Activated CD8-positive, alpha-beta memory T cell treated with anti-CD3 and anti-CD28 coated beads, Interleukin-2, amount 10 ng/mL, durations not matched to agents 7 days and 5 days (primary cell): ENCODE data around the gene PLSCR5. TPM values are rescaled to one million over a fixed set of nuclear protein-coding genes. Genes with fewer than 3 reads are reported as not detected.

Experiments
- ATAC-seq: fragments of 150-1000 bp; cut with Tn5 transposase; one replicate; pipeline ENCODE4 v1.10.0; 2021; ENCODE audit warnings: moderate library complexity
- CTCF ChIA-PET: fragments of 350-600 bp; sonication (Branson Sonifier 250); formaldehyde crosslinking; loops from one replicate; lab custom pipeline; 2021; ENCODE audit warnings: antibody characterized with exemption; lab: Charles Lee
- DNase-seq: peaks from one replicate; pipeline ENCODE4 v3.0.0-alpha.2; 2020
- H3K27ac Mint-ChIP-seq: one replicate; pipeline ENCODE4 v1.8.0; 2021; ENCODE audit warnings: mild to moderate bottlenecking, mixed read lengths
- H3K27me3 Mint-ChIP-seq: one replicate; pipeline ENCODE4 v1.8.0; 2021; ENCODE audit warnings: mixed read lengths
- H3K36me3 Mint-ChIP-seq: one replicate; pipeline ENCODE4 v1.8.0; 2021; ENCODE audit warnings: mild to moderate bottlenecking, mixed read lengths
- H3K4me1 Mint-ChIP-seq: one replicate; pipeline ENCODE4 v1.8.0; 2021; ENCODE audit warnings: mixed read lengths
- H3K4me3 Mint-ChIP-seq: one replicate; pipeline ENCODE4 v1.8.0; 2021; ENCODE audit warnings: mild to moderate bottlenecking, moderate library complexity, mixed read lengths
- H3K9me3 Mint-ChIP-seq: one replicate; pipeline ENCODE4 v1.8.0; 2022; ENCODE audit warnings: low read depth, mixed read lengths
- total RNA-seq, 2 experiments: library from RNA; stranded (reverse); gene quantifications; one replicate each; pipeline ENCODE4 v1.2.3, GENCODE V29; 2021

Gene PLSCR5
- total RNA-seq, 2 experiments from 2014 or later, result not detected

DNA sequence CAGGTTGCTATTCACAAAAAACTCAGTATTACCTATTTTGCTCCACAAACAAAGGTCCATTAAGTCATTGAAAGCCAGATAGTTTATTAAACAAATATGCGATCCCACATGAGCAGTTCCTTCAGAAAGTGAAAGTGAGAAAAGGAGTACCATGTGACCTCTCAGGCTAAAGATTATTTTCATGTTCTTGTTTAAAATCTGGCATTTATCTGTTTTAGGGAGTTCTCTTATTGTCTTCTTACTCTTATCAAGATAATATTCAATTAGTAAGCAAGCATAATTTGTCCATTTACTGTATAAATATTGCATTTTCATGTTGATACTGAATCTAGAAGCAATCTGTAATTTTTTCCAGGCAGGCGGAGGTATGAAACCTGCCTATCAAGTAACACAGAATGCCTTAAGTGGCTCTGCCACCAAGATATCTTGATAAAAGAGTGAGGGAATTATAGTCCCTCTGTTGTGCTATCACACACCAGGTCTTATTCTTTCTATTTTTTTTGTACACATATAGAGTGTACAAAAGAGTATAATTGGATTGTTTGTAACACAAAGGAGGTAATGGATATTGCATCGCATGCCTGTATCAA, 20.1 kb upstream of the PLSCR5 start:
- no peak overlapping the region for H3K4me3 Mint-ChIP-seq
- H3K27me3 Mint-ChIP-seq, result no peaks in the 10 kb centered on the region
- H3K9me3 Mint-ChIP-seq, result no peaks in the 10 kb centered on the region
- CTCF ChIA-PET, result no interaction called here
- ATAC-seq (no peak), DNase-seq (no peak)
- no peaks in the 10 kb centered on the region for H3K36me3 Mint-ChIP-seq
- H3K27ac Mint-ChIP-seq, result no peak overlapping the region
- peaks cover 5% of the 10 kb centered on the region for H3K4me1 Mint-ChIP-seq

DNA sequence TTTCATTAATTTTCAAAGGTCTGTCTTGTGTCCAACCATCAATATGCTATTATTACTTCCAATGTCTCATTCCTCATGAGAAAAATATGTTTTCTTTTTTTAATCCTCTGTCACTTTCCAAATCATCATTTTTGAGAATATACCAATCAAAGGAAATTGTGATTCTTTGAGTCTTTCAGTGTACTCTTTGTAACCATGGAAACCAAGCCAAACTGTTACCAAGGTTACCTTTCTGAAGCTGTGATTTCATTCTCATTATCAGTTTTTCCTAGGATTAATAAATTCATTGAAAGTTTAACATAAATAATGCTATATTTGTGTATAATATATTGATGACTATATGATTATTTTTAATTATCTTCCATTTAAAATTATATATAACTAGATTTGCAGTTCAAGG, 16.6 kb upstream of the PLSCR5 start:
- Mint-ChIP-seq H3K36me3 (no peaks in the 10 kb centered on the region), H3K27me3 (no peaks in the 10 kb centered on the region), H3K9me3 (no peaks in the 10 kb centered on the region), H3K4me1 (peaks cover 5% of the 10 kb centered on the region), H3K4me3 (no peak overlapping the region), H3K27ac (no peak overlapping the region)
- CTCF ChIA-PET, result no interaction called here
- no peak for DNase-seq
- no peak for ATAC-seq

GRCh38 chr3:146612015-146612414, 6.9 kb upstream of the PLSCR5 start:
- DNase-seq (no peak), ATAC-seq (no peak)
- no peaks in the 10 kb centered on the region for H3K36me3 Mint-ChIP-seq
- CTCF ChIA-PET, result no interaction called here
- no peaks in the 10 kb centered on the region for H3K9me3 Mint-ChIP-seq
- peaks cover 5% of the 10 kb centered on the region for H3K27me3 Mint-ChIP-seq
- no peaks in the 10 kb centered on the region for H3K4me1 Mint-ChIP-seq
- H3K27ac Mint-ChIP-seq, result no peak overlapping the region
- H3K4me3 Mint-ChIP-seq, result no peak overlapping the region

- Mint-ChIP-seq H3K27me3 (peaks cover 7% of the 10 kb centered on the region), H3K27ac (no peak overlapping the region), H3K4me1 (no peaks in the 10 kb centered on the region), H3K4me3 (no peak overlapping the region), H3K36me3 (no peaks in the 10 kb centered on the region), H3K9me3 (no peaks in the 10 kb centered on the region)
- DNase-seq (no peak), ATAC-seq (no peak)
- CTCF ChIA-PET, result interaction anchor here (0.6 kb wide), 1 partner anchor 31 kb away, joined by 3 read pairs; no protein-coding TSS in a partner anchor
Measured at GRCh38 chr3:146611096-146611495, 6.0 kb upstream of the PLSCR5 start.

DNA sequence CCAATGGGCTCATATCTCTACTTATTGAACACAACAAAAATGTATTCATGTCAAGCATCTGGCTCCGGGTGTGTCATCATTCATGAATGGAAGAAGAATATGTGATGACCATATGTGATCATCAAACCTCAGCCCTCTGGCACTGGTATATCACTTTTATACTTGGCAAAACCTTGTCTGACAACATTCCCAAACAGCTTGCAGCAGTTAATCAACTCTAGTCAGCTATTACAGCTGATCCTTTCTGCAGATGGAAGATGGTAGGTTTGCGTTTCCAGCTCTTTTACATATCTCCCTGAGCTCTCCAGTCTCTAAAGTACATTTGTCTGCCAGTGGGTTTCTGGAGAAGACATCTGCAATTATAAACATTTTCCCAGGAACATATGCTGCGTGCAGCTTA, 6.6 kb downstream of the PLSCR5 start:
- ATAC-seq (no peak), DNase-seq (no peak)
- CTCF ChIA-PET, result interaction anchor here (1.2 kb wide), 1 partner anchor 9 kb away, joined by 3 read pairs; no protein-coding TSS in a partner anchor
- H3K36me3 Mint-ChIP-seq, result no peaks in the 10 kb centered on the region
- H3K9me3 Mint-ChIP-seq, result no peaks in the 10 kb centered on the region
- no peak overlapping the region for H3K27ac Mint-ChIP-seq
- no peak overlapping the region for H3K4me3 Mint-ChIP-seq
- H3K4me1 Mint-ChIP-seq, result no peaks in the 10 kb centered on the region
- H3K27me3 Mint-ChIP-seq, result peaks cover 22% of the 10 kb centered on the region

DNA sequence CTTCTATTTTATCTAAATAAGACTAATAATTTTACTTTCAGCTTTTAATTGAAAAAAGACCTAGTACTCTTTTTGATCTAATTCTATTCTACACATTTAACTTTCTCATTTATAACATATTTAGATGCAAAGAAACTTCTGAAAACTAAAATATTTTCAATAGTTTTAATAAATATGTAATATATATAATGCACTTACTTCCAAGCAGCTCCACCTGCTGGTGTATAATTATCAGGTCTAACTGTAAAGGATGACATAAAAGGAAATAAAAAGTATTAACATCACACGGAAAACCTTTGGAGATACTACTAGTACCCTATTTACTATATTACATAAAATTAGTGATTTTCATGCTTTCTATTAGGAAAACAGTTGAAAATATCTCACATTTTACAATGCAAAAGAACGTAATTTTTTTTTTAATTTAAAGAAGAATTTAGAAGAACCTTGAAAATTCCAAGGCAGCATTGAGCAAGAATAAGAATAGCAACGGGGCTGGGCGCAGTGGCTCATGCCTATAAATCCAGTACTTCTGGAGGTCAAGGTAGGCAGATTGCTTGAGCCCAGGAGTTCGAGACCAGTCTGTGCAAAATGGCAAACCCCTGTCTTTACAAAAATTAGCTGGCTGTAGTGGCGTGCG, 10.2 kb downstream of the PLSCR5 start:
- H3K4me3 Mint-ChIP-seq, result no peak overlapping the region
- no peaks in the 10 kb centered on the region for H3K36me3 Mint-ChIP-seq
- no peaks in the 10 kb centered on the region for H3K9me3 Mint-ChIP-seq
- CTCF ChIA-PET, result interaction anchor here (0.9 to 1.7 kb wide), 5 partner anchors 14 to 529 kb away, joined by 3 to 8 read pairs (median 4); no protein-coding TSS in a partner anchor
- ATAC-seq, result peak; percentile 42
- DNase-seq, result no peak
- no peaks in the 10 kb centered on the region for H3K4me1 Mint-ChIP-seq
- no peak overlapping the region for H3K27ac Mint-ChIP-seq
- peaks cover 22% of the 10 kb centered on the region for H3K27me3 Mint-ChIP-seq

DNA sequence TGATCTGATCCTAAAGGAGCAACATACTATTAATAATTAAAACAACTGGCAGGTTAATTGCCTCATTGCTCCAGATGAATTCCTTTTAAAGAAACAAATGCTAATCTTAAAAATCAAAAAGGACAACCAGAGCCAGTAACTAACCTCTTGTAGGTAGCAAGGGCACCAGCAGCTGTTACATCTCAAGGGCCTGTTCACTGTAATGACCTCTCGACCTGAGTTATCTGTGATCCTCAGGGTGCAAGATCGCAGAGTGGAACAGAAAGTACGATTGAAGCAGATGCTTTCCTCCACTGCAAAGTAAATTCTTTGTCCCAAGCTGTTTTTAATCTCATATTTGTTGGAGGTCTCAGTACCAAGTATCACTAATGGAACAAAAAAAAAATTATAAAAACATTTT, 11.4 kb downstream of the PLSCR5 start:
- Mint-ChIP-seq H3K36me3 (no peaks in the 10 kb centered on the region), H3K27ac (no peak overlapping the region), H3K9me3 (no peaks in the 10 kb centered on the region), H3K4me1 (no peaks in the 10 kb centered on the region), H3K4me3 (no peak overlapping the region), H3K27me3 (peaks cover 25% of the 10 kb centered on the region)
- DNase-seq, result no peak
- CTCF ChIA-PET, result interaction anchor here (1.0 to 1.7 kb wide), 3 partner anchors 13 to 528 kb away, joined by 3 to 8 read pairs (median 3); no protein-coding TSS in a partner anchor
- ATAC-seq, result no peak

DNA sequence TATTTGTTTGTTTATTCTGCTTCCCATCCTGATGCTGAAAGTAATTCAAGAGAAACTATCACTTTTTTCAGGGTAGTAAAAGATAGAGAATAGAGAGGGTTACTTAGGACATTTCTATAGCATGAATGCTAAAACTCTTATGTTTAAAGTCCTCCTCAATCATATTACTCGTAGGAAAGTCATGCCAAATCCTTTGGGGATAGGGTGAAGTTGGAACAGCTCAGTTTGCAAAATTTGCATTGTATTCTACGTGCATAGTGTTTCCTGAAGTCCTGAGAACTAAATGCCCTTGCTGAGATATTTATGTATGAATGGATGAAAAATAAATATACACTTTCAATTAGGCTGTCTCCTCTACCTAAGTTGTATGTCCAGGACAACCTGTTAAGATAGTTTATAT, 14.6 kb downstream of the PLSCR5 start:
- no peaks in the 10 kb centered on the region for H3K9me3 Mint-ChIP-seq
- H3K27ac Mint-ChIP-seq, result no peak overlapping the region
- DNase-seq, result no peak
- H3K4me1 Mint-ChIP-seq, result no peaks in the 10 kb centered on the region
- no peak overlapping the region for H3K4me3 Mint-ChIP-seq
- no peak for ATAC-seq
- CTCF ChIA-PET, result interaction anchor here (1.0 kb wide), 1 partner anchor 10 kb away, joined by 5 read pairs; no protein-coding TSS in a partner anchor
- peaks cover 30% of the 10 kb centered on the region for H3K27me3 Mint-ChIP-seq
- no peaks in the 10 kb centered on the region for H3K36me3 Mint-ChIP-seq

GRCh38 chr3:146589899-146590508, 15.1 kb downstream of the PLSCR5 start:
- DNase-seq, result no peak
- H3K4me3 Mint-ChIP-seq, result no peak overlapping the region
- H3K27ac Mint-ChIP-seq, result no peak overlapping the region
- CTCF ChIA-PET, result interaction anchor here (1.1 to 1.2 kb wide), 3 partner anchors 9 to 400 kb away, joined by 3 to 4 read pairs (median 3); no protein-coding TSS in a partner anchor
- no peak for ATAC-seq
- no peaks in the 10 kb centered on the region for H3K4me1 Mint-ChIP-seq
- H3K36me3 Mint-ChIP-seq, result no peaks in the 10 kb centered on the region
- H3K27me3 Mint-ChIP-seq, result peaks cover 33% of the 10 kb centered on the region
- no peaks in the 10 kb centered on the region for H3K9me3 Mint-ChIP-seq

GRCh38 chr3:146585156-146585555, 20.0 kb downstream of the PLSCR5 start:
- CTCF ChIA-PET, result no interaction called here
- Mint-ChIP-seq H3K27me3 (peaks cover 41% of the 10 kb centered on the region), H3K36me3 (peaks cover 15% of the 10 kb centered on the region), H3K4me1 (peaks cover 3% of the 10 kb centered on the region), H3K27ac (no peak overlapping the region), H3K9me3 (peaks cover 4% of the 10 kb centered on the region), H3K4me3 (no peak overlapping the region)
- no peak for DNase-seq
- ATAC-seq, result no peak

DNA sequence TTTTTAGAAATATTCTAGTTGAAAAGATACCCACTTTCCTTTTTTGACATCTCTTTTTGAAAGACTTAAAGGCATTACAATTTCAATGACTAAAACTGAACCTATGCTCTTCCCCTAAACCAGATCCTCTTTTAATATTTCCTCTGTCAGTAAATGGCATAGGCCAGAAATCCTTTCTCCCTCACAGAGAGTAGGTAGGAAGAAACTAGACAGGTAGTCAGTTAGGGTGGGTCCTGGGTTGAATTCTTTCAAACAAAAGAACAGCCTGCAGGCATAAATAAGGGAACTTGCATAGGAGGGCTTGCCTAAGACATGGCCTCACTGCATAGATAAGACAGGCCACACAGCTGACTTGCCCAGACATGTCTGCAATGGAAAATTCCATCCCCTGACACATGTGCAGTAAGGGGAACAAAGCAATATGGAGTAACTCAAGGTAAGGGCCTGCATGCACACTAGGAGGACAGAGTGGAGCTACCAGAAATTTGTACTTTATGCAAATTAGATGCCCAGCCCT, 23.1 kb downstream of the PLSCR5 start:
- Mint-ChIP-seq H3K9me3 (peaks cover 4% of the 10 kb centered on the region), H3K4me3 (no peak overlapping the region), H3K4me1 (peaks cover 3% of the 10 kb centered on the region), H3K27me3 (peaks cover 32% of the 10 kb centered on the region), H3K27ac (no peak overlapping the region), H3K36me3 (peaks cover 15% of the 10 kb centered on the region)
- ATAC-seq (no peak), DNase-seq (no peak)
- CTCF ChIA-PET, result interaction anchor here (1.3 to 2.6 kb wide), 3 partner anchors 10 to 393 kb away, joined by 3 to 7 read pairs (median 6); no protein-coding TSS in a partner anchor

DNA sequence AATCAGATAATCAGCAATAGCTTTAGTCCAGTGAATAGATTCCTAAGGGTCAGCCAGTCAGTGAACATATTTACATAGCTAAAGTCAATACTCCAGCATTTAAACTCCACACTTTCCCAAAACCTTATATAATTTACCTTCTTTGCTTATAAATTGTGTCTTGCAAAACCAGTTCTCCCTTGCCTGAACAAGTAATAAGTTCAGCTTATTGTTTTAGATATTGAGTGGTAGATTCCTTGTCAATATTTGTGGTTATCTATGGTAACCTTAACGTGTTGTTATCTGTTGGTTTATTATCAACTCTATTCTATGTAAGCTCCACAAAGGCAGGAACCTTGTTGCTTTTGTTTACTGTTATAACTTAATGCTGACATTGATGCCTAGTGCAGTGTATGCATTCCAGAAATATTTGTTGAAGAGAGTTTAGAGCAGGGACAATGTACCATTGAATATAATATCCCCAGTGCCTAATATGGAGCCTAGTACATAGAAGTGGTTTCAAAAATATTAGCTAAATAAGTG, 24.0 kb downstream of the PLSCR5 start:
- no peak for DNase-seq
- no peak for ATAC-seq
- Mint-ChIP-seq H3K4me1 (peaks cover 3% of the 10 kb centered on the region), H3K4me3 (no peak overlapping the region), H3K36me3 (peaks cover 15% of the 10 kb centered on the region), H3K27ac (no peak overlapping the region), H3K9me3 (peaks cover 4% of the 10 kb centered on the region), H3K27me3 (peaks cover 28% of the 10 kb centered on the region)
- CTCF ChIA-PET, result interaction anchor here (0.9 to 2.6 kb wide), 4 partner anchors 11 to 392 kb away, joined by 3 to 7 read pairs (median 4); no protein-coding TSS in a partner anchor

DNA sequence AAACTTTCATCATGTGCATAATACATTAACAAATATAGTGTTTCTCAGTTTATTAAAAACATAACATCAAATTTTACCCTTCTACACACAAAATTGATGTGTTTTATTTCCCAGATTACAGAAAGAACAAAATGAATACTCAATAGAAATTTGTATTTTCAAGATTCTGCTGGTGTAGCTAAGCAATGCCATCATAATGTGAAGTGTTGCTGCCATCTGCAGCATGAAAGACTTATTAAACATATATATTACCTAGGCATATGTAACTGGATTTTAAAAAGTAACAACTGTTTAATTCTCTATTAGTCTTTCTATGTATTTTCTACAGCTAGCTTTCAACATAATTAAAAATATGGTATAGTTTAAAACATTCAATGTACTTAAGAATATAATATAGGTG, 27.5 kb downstream of the PLSCR5 start:
- DNase-seq (no peak), ATAC-seq (peak; percentile 57)
- no peak overlapping the region for H3K4me3 Mint-ChIP-seq
- H3K27ac Mint-ChIP-seq, result no peak overlapping the region
- CTCF ChIA-PET, result interaction anchor here (0.6 to 2.0 kb wide), 6 partner anchors 59 to 388 kb away, joined by 3 to 10 read pairs (median 4); no protein-coding TSS in a partner anchor
- no peaks in the 10 kb centered on the region for H3K9me3 Mint-ChIP-seq
- peaks cover 17% of the 10 kb centered on the region for H3K27me3 Mint-ChIP-seq
- peaks cover 9% of the 10 kb centered on the region for H3K36me3 Mint-ChIP-seq
- peaks cover 3% of the 10 kb centered on the region for H3K4me1 Mint-ChIP-seq
